CD4-positive, alpha-beta T cell treated with Interleukin-10 for 1 hour (primary cell): Measurements from ENCODE around the gene ATP5MC2.
A peak's percentile ranks its signal among the peaks of the same experiment; 100 is the strongest.
"Not testable (repeated sequence)": the region's sequence is repeated elsewhere in the genome, so short reads cannot be mapped to it uniquely, and the experiment has no call there.

Source experiments
- DNase-seq: peaks from one replicate; pipeline ENCODE4 v3.0.0-alpha.2; 2020

Gene ATP5MC2

GRCh38 chr12:53688134-53688533 lies 12.3 kb upstream of the ATP5MC2 start:
- no peak for DNase-seq

- DNase-seq: no peak
Observed at GRCh38 chr12:53686436-53686835, 10.6 kb upstream of the ATP5MC2 start.

- no peak for DNase-seq
Observed at GRCh38 chr12:53684654-53685220, 8.9 kb upstream of the ATP5MC2 start.

- no peak for DNase-seq
Observed at GRCh38 chr12:53683983-53684382, 8.1 kb upstream of the ATP5MC2 start.

GRCh38 chr12:53683494-53683893 lies 7.6 kb upstream of the ATP5MC2 start:
- DNase-seq: no peak

- not testable (repeated sequence) for DNase-seq
Observed at GRCh38 chr12:53680061-53680460, 4.2 kb upstream of the ATP5MC2 start.

- no peak for DNase-seq
Observed at GRCh38 chr12:53677800-53678148, 1.9 kb upstream of the ATP5MC2 start.

GRCh38 chr12:53677016-53677799 lies 1.3 kb upstream of the ATP5MC2 start:
- no peak for DNase-seq

GRCh38 chr12:53676656-53677015 lies 753 bp upstream of the ATP5MC2 start:
- DNase-seq: peak; percentile 18

- no peak for DNase-seq
Observed at GRCh38 chr12:53674977-53675700, 744 bp downstream of the ATP5MC2 start.

- DNase-seq: no peak
Observed at GRCh38 chr12:53670971-53671370, 4.9 kb downstream of the ATP5MC2 start.

GRCh38 chr12:53670308-53670707 lies 5.6 kb downstream of the ATP5MC2 start:
- no peak for DNase-seq

- DNase-seq: no peak
Observed at GRCh38 chr12:53667080-53667479, 8.8 kb downstream of the ATP5MC2 start.

- DNase-seq: no peak
Observed at GRCh38 chr12:53664936-53665335, 10.9 kb downstream of the ATP5MC2 start.

GRCh38 chr12:53664191-53664590 lies 11.7 kb downstream of the ATP5MC2 start:
- no peak for DNase-seq

GRCh38 chr12:53660041-53660440 lies 15.8 kb downstream of the ATP5MC2 start:
- DNase-seq: no peak

GRCh38 chr12:53659571-53659981 lies 16.3 kb downstream of the ATP5MC2 start:
- no peak for DNase-seq

GRCh38 chr12:53659011-53659551 lies 16.8 kb downstream of the ATP5MC2 start:
- no peak for DNase-seq

GRCh38 chr12:53657041-53657440 lies 18.8 kb downstream of the ATP5MC2 start:
- no peak for DNase-seq

- no peak for DNase-seq
Observed at GRCh38 chr12:53653595-53653994, 22.3 kb downstream of the ATP5MC2 start.

GRCh38 chr12:53652366-53652765 lies 23.5 kb downstream of the ATP5MC2 start:
- DNase-seq: no peak

- no peak for DNase-seq
Observed at GRCh38 chr12:53651737-53652136, 24.1 kb downstream of the ATP5MC2 start.

- DNase-seq: not testable (repeated sequence)
Observed at GRCh38 chr12:53646300-53646699, 29.6 kb downstream of the ATP5MC2 start.

- DNase-seq: no peak
Observed at GRCh38 chr12:53645165-53645564, 30.7 kb downstream of the ATP5MC2 start.
